Lower leg skin (tissue), 3 donors: ENCODE data around the gene ROS1.

Source experiments
- CTCF ChIP-seq, 3 donors: fragments of 450-650 bp; IDR thresholded peaks; one replicate each; pipeline ENCODE4 v1.5.1; 2016; ENCODE audit warnings: antibody characterized with exemption in 3 of 3, mild to moderate bottlenecking in 3 of 3, moderate library complexity in 2 of 3
- POLR2A ChIP-seq, 2 donors: fragments of 450-650 bp; IDR thresholded peaks; one replicate each; pipeline ENCODE4 v1.6.1; 2016 to 2017; ENCODE audit warnings: antibody characterized with exemption in 2 of 2, mild to moderate bottlenecking in 1 of 2, moderate library complexity in 1 of 2

- TF ChIP-seq POLR2A (IDR thresholded peaks at IDR 0.05) (no peak), CTCF (IDR thresholded peaks at IDR 0.05) (no peak)
These were observed 121.3 kb downstream of the ROS1 start for GRCh38 chr6:117304446-117304845.
